Left lung (tissue), 10 donors: ENCODE data around the gene TRAF1. TPM values are rescaled to one million over a fixed set of nuclear protein-coding genes. Genes with fewer than 3 reads are reported as not detected.

ENCODE experiments used
- ATAC-seq: fragments of 200-7000 bp; cut with Tn5 transposase; one replicate; pipeline ENCODE4 v1.9.1; 2020; ENCODE audit warnings: moderate library complexity
- DNase-seq, 4 donors: peaks; one replicate each; pipeline ENCODE4 v3.0.0-alpha.2; 2013 to 2020
- H3K27ac ChIP-seq, 2 donors: fragments of 200-600 bp; sonication (generic) in 1 of 2; one replicate each; pipeline versions ENCODE4 v1.5.0 to v1.8.0; 2020 to 2021
- H3K27me3 ChIP-seq, 2 donors: fragments of 200-600 bp; sonication (generic) in 1 of 2; one replicate each; pipeline versions ENCODE4 v1.5.0 to v1.8.0; 2020 to 2021
- H3K36me3 ChIP-seq, 2 donors: fragments of 200-600 bp; sonication (generic) in 1 of 2; one replicate each; pipeline versions ENCODE4 v1.5.0 to v1.8.0; 2020 to 2021
- H3K4me1 ChIP-seq, 2 donors: fragments of 200-600 bp; one replicate each; pipeline ENCODE4 v1.8.0; 2021
- H3K4me3 ChIP-seq, 2 donors: fragments of 200-600 bp; sonication (generic) in 1 of 2; one replicate each; pipeline versions ENCODE4 v1.5.0 to v1.8.0; 2020 to 2021; ENCODE audit warnings: mild to moderate bottlenecking in 1 of 2
- H3K9me3 ChIP-seq, 2 donors: fragments of 200-600 bp; sonication (generic) in 1 of 2; one replicate each; pipeline versions ENCODE4 v1.5.0 to v1.8.0; 2020 to 2021
- CTCF ChIP-seq, 2 donors: fragments of 200-600 bp; sonication (generic) in 1 of 2; IDR thresholded peaks; one replicate each; pipeline versions ENCODE4 v1.5.0 to v1.8.0; 2021; ENCODE audit warnings: antibody characterized with exemption in 2 of 2
- intact Hi-C, 2 donors: fragments of 100-400 bp; cut with DNase I; formaldehyde crosslinking; loops; one replicate each; pipeline versions ENCODE4 v1.11.2 to v1.14.2; 2022
- polyA plus RNA-seq, 6 donors: library from polyadenylated mRNA; unstranded; fragments of 120-200 nt; gene quantifications; one replicate each; pipeline ENCODE4 v1.2.1, GENCODE V29; 2013; ENCODE audit not compliant: insufficient read length in 6 of 6
- total RNA-seq, 2 donors: library from RNA; stranded (reverse); fragmentation: NEBNext Ultra II Directional; extraction: Animal tissue kit (Norgen Biotek cat#: 25700); gene quantifications; one replicate each; pipeline ENCODE4 v1.2.1, GENCODE V29; 2021
- donor health status: DM: no; HTN: yes; CAD: no.
- donor health status: DM: no; HTN: no; CAD: no.

The TRAF1 gene
- total and polyA plus RNA-seq, 8 donors, result 4.4 to 10.8 (median 8.5) TPM

GRCh38 chr9:120937127-120937526, 10.5 kb upstream of the TRAF1 start:
- Histone ChIP-seq H3K4me3 (no peak overlapping the region), H3K36me3 (no peaks in the 10 kb centered on the region), H3K27ac (peak overlapping the region; percentile 77 to 86), H3K4me1 (peaks cover 42 to 64% of the 10 kb centered on the region in 2 donors), H3K9me3 (no peaks in the 10 kb centered on the region), H3K27me3 (no peaks in the 10 kb centered on the region)
- peak; percentile 4 for ATAC-seq
- DNase-seq, result no peak
- TF ChIP-seq CTCF (IDR thresholded peaks at IDR 0.05), result no peak
- intact Hi-C loops, result loop anchor here in 1 of 2 donors (5.0 kb wide), 1 partner anchor 65 kb away; no protein-coding TSS in a partner anchor

- ATAC-seq (no peak), DNase-seq (no peak)
- Histone ChIP-seq H3K4me1 (peaks cover 43 to 64% of the 10 kb centered on the region in 2 donors), H3K27me3 (no peaks in the 10 kb centered on the region), H3K4me3 (no peak overlapping the region), H3K9me3 (no peaks in the 10 kb centered on the region), H3K36me3 (no peaks in the 10 kb centered on the region), H3K27ac (peak overlapping the region; percentile 77 to 86)
- intact Hi-C loops, result loop anchor here in 1 of 2 donors (5.0 kb wide), 1 partner anchor 64 kb away; no protein-coding TSS in a partner anchor
- TF ChIP-seq CTCF (IDR thresholded peaks at IDR 0.05), result peak in 1 of 2 donors; percentile 17
These were observed 10.1 kb upstream of the TRAF1 start for GRCh38 chr9:120936764-120937122.

- intact Hi-C loops, result loop anchor here in 1 of 2 donors (5.0 kb wide), 1 partner anchor 64 kb away; no protein-coding TSS in a partner anchor
- H3K4me1 ChIP-seq, result peaks cover 43 to 64% of the 10 kb centered on the region in 2 donors
- H3K9me3 ChIP-seq, result no peaks in the 10 kb centered on the region
- H3K27me3 ChIP-seq, result no peaks in the 10 kb centered on the region
- ATAC-seq (peak; percentile 90), DNase-seq (peak; percentile 82 to 98 (median 93))
- H3K36me3 ChIP-seq, result no peaks in the 10 kb centered on the region
- peak; percentile 82 to 95 for TF ChIP-seq CTCF (IDR thresholded peaks at IDR 0.05)
- H3K4me3 ChIP-seq, result no peak overlapping the region
- peak overlapping the region; percentile 77 to 86 for H3K27ac ChIP-seq
These were observed 9.6 kb upstream of the TRAF1 start for GRCh38 chr9:120936011-120936763.

- Histone ChIP-seq H3K36me3 (no peaks in the 10 kb centered on the region), H3K27ac (peak overlapping the region; percentile 77 to 86), H3K9me3 (no peaks in the 10 kb centered on the region), H3K4me1 (peaks cover 43 to 67% of the 10 kb centered on the region in 2 donors), H3K27me3 (no peaks in the 10 kb centered on the region), H3K4me3 (no peak overlapping the region)
- ATAC-seq, result peak; percentile 68
- intact Hi-C loops, result loop anchor here in 1 of 2 donors (5.0 kb wide), 1 partner anchor 63 kb away; no protein-coding TSS in a partner anchor
- DNase-seq, result peak; percentile 71 to 93 (median 92)
- TF ChIP-seq CTCF (IDR thresholded peaks at IDR 0.05), result no peak
These were observed 8.8 kb upstream of the TRAF1 start for GRCh38 chr9:120935383-120935857.

GRCh38 chr9:120934281-120934680, 7.7 kb upstream of the TRAF1 start:
- Histone ChIP-seq H3K27me3 (no peaks in the 10 kb centered on the region), H3K4me1 (peaks cover 46 to 79% of the 10 kb centered on the region in 2 donors), H3K9me3 (no peaks in the 10 kb centered on the region), H3K27ac (peak overlapping the region; percentile 77 to 86), H3K36me3 (no peaks in the 10 kb centered on the region), H3K4me3 (no peak overlapping the region)
- TF ChIP-seq CTCF (IDR thresholded peaks at IDR 0.05), result no peak
- no peak for ATAC-seq
- peak in 1 of 4 donors; percentile 36 for DNase-seq
- intact Hi-C loops, result no loop called here
